ENCODE data around the gene PYGO2.

Gene PYGO2

GRCh38 chr1:154955039-154955717, 6.4 kb downstream of the PYGO2 start:
- peak overlapping the region; percentile 86 for H3K4me3 ChIP-seq (ENCODE audit: low read length, poor library complexity, severe bottlenecking)
- peaks cover 24% of the 10 kb centered on the region for H4K20me1 ChIP-seq (ENCODE audit: insufficient read depth, low read length, poor library complexity, severe bottlenecking)
- H3K4me1 ChIP-seq (ENCODE audit: insufficient read depth, low read length, poor library complexity, severe bottlenecking) = peaks cover 75% of the 10 kb centered on the region
- no peaks in the 10 kb centered on the region for H3K9me2 ChIP-seq (replicated peaks; ENCODE audit: low read depth, low read length)
- peaks cover 11% of the 10 kb centered on the region; the same call in 1 of the 2 replicates for H3K36me3 ChIP-seq (ENCODE audit: insufficient read depth, low read length)
- H3K79me2 ChIP-seq (ENCODE audit: insufficient read depth, low read length) = peaks cover 88% of the 10 kb centered on the region
- H2AFZ ChIP-seq (ENCODE audit: low read length) = no peak overlapping the region
- no peaks in the 10 kb centered on the region for H3K9me3 ChIP-seq (ENCODE audit: insufficient read depth, low read depth, low read length)
- peak overlapping the region; percentile 84 for H3K9ac ChIP-seq (ENCODE audit: low read depth, low read length, poor library complexity, severe bottlenecking)
- peaks cover 10% of the 10 kb centered on the region; the same call in 1 of the 2 replicates for H3F3A ChIP-seq (ENCODE audit: low read depth)
- H3K27me3 ChIP-seq (ENCODE audit: insufficient read depth, low read length, poor library complexity, severe bottlenecking) = no peaks in the 10 kb centered on the region
- H3K4me2 ChIP-seq (ENCODE audit: low read depth, low read length, poor library complexity, severe bottlenecking) = peak overlapping the region; percentile 86
- TF ChIP-seq EZH2phosphoT487 (IDR thresholded peaks at IDR 0.05; ENCODE audit: borderline replicate concordance) (no peak), CTCF (conservative IDR thresholded peaks at IDR 0.05; ENCODE audit: low read length) (no peak)

- TF ChIP-seq CTCF (conservative IDR thresholded peaks at IDR 0.05; ENCODE audit: low read length) (no peak), EZH2phosphoT487 (IDR thresholded peaks at IDR 0.05; ENCODE audit: borderline replicate concordance) (no peak)
- Histone ChIP-seq H4K20me1 (ENCODE audit: insufficient read depth, low read length, poor library complexity, severe bottlenecking) (peaks cover 22% of the 10 kb centered on the region), H3K9ac (ENCODE audit: low read depth, low read length, poor library complexity, severe bottlenecking) (peak overlapping the region; percentile 84), H3K27me3 (ENCODE audit: insufficient read depth, low read length, poor library complexity, severe bottlenecking) (no peaks in the 10 kb centered on the region), H3K9me2 (replicated peaks; ENCODE audit: low read depth, low read length) (no peaks in the 10 kb centered on the region), H3K4me3 (ENCODE audit: low read length, poor library complexity, severe bottlenecking) (peak overlapping the region; percentile 86), H3K79me2 (ENCODE audit: insufficient read depth, low read length) (peaks cover 84% of the 10 kb centered on the region), H3K9me3 (ENCODE audit: insufficient read depth, low read depth, low read length) (no peaks in the 10 kb centered on the region), H3K4me2 (ENCODE audit: low read depth, low read length, poor library complexity, severe bottlenecking) (peak overlapping the region; percentile 86), H2AFZ (ENCODE audit: low read length) (no peak overlapping the region), H3F3A (ENCODE audit: low read depth) (peaks cover 10% of the 10 kb centered on the region; the same call in 1 of the 2 replicates), H3K36me3 (ENCODE audit: insufficient read depth, low read length) (peaks cover 11% of the 10 kb centered on the region; the same call in 1 of the 2 replicates), H3K4me1 (ENCODE audit: insufficient read depth, low read length, poor library complexity, severe bottlenecking) (peaks cover 73% of the 10 kb centered on the region)
Observed at GRCh38 chr1:154954541-154954940, 7.0 kb downstream of the PYGO2 start.

GRCh38 chr1:154953611-154954038, 8.0 kb downstream of the PYGO2 start:
- Histone ChIP-seq H3K9me3 (ENCODE audit: insufficient read depth, low read depth, low read length) (no peaks in the 10 kb centered on the region), H3K27me3 (ENCODE audit: insufficient read depth, low read length, poor library complexity, severe bottlenecking) (no peaks in the 10 kb centered on the region), H3K4me2 (ENCODE audit: low read depth, low read length, poor library complexity, severe bottlenecking) (peak overlapping the region; percentile 86), H2AFZ (ENCODE audit: low read length) (no peak overlapping the region), H4K20me1 (ENCODE audit: insufficient read depth, low read length, poor library complexity, severe bottlenecking) (peaks cover 14% of the 10 kb centered on the region), H3K79me2 (ENCODE audit: insufficient read depth, low read length) (peaks cover 78% of the 10 kb centered on the region), H3K4me3 (ENCODE audit: low read length, poor library complexity, severe bottlenecking) (peak overlapping the region; percentile 86), H3K4me1 (ENCODE audit: insufficient read depth, low read length, poor library complexity, severe bottlenecking) (peaks cover 68% of the 10 kb centered on the region), H3K9me2 (replicated peaks; ENCODE audit: low read depth, low read length) (no peaks in the 10 kb centered on the region), H3K36me3 (ENCODE audit: insufficient read depth, low read length) (peaks cover 13% of the 10 kb centered on the region; the same call in 1 of the 2 replicates), H3K9ac (ENCODE audit: low read depth, low read length, poor library complexity, severe bottlenecking) (peak overlapping the region; percentile 84), H3F3A (ENCODE audit: low read depth) (peaks cover 10% of the 10 kb centered on the region; the same call in 1 of the 2 replicates)
- TF ChIP-seq EZH2phosphoT487 (IDR thresholded peaks at IDR 0.05; ENCODE audit: borderline replicate concordance) = no peak
